Germinal center (tissue), 1 donor: ENCODE results near the gene HERC3.

Experiments
- DNase-seq: peaks from one replicate; pipeline ENCODE4 v3.0.0; 2012; ENCODE audit warnings: mixed read lengths, low spot score

HERC3 gene

GRCh38 chr4:88591787-88592599, at the start of gene HERC3:
HERC3 (plus strand) TSS chr4:88592480; CDS start chr4:88605824, 13,344 bp downstream.
- peak; percentile 93 for DNase-seq

- no peak for DNase-seq
Observed at GRCh38 chr4:88549815-88550214, 42.5 kb upstream of the HERC3 start.

GRCh38 chr4:88567591-88567990, 24.7 kb upstream of the HERC3 start:
- no peak for DNase-seq

GRCh38 chr4:88570001-88570400, 22.3 kb upstream of the HERC3 start:
- no peak for DNase-seq

GRCh38 chr4:88573276-88573980, 18.9 kb upstream of the HERC3 start:
- no peak for DNase-seq

GRCh38 chr4:88573995-88574394, 18.3 kb upstream of the HERC3 start:
- DNase-seq = no peak

- no peak for DNase-seq
Observed at GRCh38 chr4:88575186-88575585, 17.1 kb upstream of the HERC3 start.

GRCh38 chr4:88582493-88582892, 9.8 kb upstream of the HERC3 start:
- no peak for DNase-seq

GRCh38 chr4:88583631-88584470, 8.4 kb upstream of the HERC3 start:
- DNase-seq = no peak

GRCh38 chr4:88584471-88584900, 7.8 kb upstream of the HERC3 start:
- DNase-seq = no peak

- DNase-seq = no peak
Observed at GRCh38 chr4:88585917-88586316, 6.4 kb upstream of the HERC3 start.

GRCh38 chr4:88587306-88587705, 5.0 kb upstream of the HERC3 start:
- no peak for DNase-seq

- DNase-seq = peak; percentile 90
Observed at GRCh38 chr4:88592600-88593448, 544 bp downstream of the HERC3 start.

GRCh38 chr4:88597970-88598660, 5.8 kb downstream of the HERC3 start:
- DNase-seq = no peak

GRCh38 chr4:88599298-88599697, 7.0 kb downstream of the HERC3 start:
- DNase-seq = no peak

- no peak for DNase-seq
Observed at GRCh38 chr4:88599714-88600113, 7.4 kb downstream of the HERC3 start.

- no peak for DNase-seq
Observed at GRCh38 chr4:88600176-88600838, 8.0 kb downstream of the HERC3 start.

- DNase-seq = no peak
Observed at GRCh38 chr4:88604978-88605678, 12.8 kb downstream of the HERC3 start.

GRCh38 chr4:88605736-88606135, 13.5 kb downstream of the HERC3 start:
- no peak for DNase-seq

- no peak for DNase-seq
Observed at GRCh38 chr4:88606832-88607231, 14.6 kb downstream of the HERC3 start.
